Activated effector memory CD4-positive, alpha-beta T cell treated with Interleukin-2 at 50 U/mL for 16 hours (primary cell): ENCODE measurements around the gene SMIM22.
A peak's percentile ranks its signal among the peaks of the same experiment; 100 is the strongest.

Source experiments
- DNase-seq: peaks from one replicate; pipeline ENCODE4 v3.0.0-alpha.2; 2020

Gene SMIM22

GRCh38 chr16:4797805-4798252 is 2.7 kb downstream of the SMIM22 start:
- DNase-seq = no peak

DNA sequence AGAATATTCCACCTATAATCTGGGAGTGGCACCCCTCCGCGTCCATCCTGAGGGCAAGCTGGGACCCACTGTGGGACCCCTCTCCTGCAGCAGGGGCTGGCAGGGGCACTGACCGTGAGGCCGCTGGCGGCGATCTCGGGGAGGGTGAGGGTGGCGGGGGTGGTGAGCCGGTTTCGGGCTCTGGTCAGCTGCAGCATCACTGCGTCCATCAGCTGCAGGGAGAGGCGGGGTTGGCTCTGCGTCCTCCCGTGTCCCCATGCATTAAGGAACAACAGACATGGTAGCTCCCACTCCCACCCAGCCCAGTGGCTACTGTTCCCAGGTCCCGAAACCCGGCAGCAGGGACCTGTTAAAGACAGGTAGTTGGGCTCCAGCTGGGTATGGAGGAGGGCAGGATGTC is 3.3 kb downstream of the SMIM22 start:
- DNase-seq = no peak

GRCh38 chr16:4799171-4799855 is 4.1 kb downstream of the SMIM22 start:
- DNase-seq = no peak

- no peak for DNase-seq
Observed at GRCh38 chr16:4800290-4801041, 5.3 kb downstream of the SMIM22 start.

DNA sequence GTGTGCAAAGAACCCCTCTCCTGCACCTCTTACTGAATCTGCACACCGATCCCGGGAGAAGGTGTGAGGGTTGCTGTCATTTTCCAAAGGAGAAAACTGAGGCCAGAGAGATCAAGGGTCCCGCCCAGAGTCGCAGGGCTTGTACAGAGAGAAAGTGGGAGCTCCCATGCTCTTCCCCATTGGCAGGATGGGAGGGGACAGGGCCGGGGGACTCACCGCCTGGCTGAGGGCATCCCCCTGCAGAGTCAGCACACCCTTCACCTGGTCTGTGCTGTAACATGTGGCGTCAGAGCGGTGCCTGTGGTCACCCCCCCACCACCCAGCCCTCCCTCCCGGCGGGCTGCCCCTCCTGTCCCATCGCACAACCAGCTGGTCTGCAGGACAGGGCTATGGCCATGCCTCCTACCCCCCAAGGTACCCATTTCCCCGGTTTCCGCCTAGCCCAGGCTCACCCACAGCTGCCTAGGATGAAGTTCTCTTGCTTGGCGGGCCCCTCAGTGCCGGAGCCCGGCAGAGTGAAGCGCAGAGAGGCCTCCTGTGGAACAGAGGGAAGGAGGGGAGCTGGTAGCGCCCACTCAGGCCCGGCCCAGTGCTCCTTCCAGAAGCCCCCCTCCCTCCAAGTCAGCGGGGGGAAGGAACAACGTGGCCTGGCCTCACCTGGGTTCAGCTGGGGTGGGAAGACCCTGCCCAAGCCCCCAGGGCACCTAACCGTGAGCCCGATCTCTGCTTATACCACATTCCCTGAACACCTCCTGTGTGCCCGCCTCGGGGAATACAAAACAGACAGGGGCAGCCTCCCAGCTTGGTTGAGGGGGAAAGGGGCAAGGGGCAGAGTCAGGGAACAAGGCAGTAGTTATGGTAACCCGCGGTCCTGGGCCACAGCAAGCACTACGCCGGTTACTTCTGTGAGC is 6.1 kb downstream of the SMIM22 start:
- no peak for DNase-seq

DNA sequence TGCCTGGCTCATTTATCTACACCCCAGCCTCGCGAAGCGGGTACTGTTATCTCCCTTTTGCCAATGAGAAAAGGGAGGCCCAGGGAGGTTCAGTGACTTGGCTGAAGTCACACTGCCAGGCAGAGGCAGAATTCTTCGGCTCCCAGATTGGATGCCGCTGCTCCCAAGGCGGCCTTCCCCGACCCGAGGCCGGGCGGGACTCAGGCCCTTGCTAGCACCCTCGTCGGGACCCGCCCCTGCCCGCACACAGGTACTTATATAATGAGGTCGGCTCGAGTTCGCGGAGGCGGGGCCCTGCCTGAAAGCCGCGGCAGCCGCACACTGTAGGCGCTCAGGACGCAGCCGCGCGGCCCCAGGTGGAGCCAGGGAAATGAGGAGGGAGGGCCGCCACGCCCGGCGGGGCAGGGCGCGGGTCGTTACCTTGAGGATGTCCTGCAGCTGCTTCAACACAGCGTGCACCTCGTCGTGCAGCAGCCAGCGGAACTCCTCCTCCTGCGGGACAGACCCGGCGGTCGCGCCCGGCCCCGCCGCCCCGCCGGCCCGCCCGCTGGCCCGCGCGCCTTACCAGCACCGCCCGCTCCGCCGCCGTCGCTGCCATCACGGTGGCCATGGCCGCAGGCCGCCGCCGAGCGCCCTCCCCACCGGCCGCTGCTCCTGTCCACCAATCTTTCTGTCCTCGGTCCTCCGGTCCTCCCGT is 6.9 kb downstream of the SMIM22 start, which contains the start of gene ROGDI:
Gene ROGDI, minus strand, starts transcription at position 672 of the 697 bp plus-strand sequence. Its CDS starts 62 bp downstream, at position 610.
- peak; percentile 83 for DNase-seq

DNA sequence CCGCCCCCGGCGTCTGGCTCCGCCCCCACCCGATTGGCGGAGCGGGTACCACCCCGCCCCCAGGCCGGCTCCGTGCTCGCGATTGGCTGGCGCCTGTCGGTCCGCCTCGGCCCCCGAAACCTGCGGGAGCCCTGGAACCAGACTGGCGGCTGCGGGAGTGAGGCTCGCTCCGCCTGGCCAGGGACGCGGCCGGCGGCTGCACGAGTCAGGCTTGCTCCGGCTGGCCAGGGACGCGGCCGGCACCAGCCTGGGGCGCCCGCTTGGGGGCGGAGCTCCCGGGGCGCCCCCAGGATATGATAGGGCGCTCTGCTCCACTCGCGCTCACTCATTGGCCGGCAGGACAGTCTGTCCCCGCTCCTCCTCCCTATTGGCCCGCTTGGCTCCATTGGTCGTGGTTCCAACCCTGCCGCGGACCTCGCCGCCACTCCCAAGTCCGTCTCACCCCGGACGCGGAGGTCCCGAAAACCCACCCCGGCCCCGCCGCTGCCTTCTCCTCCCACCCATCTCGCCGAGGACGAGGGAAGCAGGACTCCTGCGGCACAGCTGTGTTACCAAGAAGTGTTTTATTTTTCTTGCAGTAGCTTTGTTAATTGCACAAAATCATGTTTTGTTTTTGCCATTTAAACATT is 7.6 kb downstream of the SMIM22 start:
- DNase-seq = peak; percentile 87

DNA sequence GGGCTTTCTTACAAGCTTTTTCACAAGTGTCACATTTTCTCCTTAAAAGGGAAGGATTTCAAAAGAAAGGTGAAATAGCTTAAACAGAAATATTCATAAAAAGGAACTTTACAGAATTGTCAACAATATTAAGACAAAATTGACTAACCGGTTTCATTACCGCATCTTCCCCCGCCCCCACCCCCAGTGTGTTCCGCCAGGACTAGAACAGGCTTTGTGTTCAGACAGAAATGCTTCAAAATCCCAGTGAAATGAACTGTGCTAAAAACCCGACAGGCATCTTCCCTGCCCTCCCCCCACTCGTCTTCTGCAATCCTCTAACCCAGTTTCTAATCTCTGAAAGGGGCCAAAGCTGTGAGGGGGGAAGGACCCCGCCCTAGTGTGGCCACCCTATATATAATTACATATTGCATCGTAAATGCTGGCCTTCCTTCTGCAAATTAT is 8.3 kb downstream of the SMIM22 start:
- DNase-seq = no peak

DNA sequence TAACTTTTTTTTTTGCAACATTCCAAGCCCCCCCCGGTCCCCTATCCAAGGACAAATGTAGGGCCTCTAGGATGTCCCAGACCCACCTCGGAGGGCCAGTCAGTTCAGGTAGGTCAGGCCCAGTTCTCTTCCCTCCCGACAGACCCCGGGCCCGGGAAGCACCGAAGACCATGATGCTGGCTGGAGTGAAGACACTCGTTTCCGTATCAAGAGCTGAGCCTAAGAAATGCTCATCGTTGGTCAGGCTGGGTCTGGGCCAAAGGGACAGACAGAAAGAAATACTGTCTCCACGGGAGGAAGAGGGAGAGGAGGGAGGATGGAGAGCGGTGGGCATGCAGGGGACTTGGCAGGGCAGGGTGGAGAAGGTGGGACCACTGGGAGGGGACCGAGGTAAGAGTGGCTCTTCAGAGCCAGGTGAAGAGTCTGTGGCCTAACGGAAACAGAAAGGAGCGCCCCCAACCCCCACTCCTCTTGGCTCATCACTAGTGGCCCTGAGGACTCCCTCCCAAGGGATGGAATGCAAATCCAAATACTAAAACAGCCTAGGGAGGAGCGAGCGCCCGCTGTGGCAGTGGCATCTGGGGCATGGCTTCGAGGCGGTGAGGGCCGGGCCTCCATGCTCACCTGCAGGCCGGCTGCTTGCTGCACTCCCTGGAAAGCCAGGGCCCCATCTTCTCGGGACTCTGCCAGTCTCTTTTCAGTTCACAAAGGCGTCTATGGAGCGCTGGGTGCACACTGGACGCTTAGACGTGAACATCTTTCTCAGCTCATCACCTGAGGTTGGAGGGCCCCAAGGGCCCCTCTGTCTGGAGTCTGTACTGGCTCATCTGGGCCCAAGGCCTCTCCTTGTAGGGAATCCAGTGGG is 9.0 kb downstream of the SMIM22 start:
- no peak for DNase-seq

DNA sequence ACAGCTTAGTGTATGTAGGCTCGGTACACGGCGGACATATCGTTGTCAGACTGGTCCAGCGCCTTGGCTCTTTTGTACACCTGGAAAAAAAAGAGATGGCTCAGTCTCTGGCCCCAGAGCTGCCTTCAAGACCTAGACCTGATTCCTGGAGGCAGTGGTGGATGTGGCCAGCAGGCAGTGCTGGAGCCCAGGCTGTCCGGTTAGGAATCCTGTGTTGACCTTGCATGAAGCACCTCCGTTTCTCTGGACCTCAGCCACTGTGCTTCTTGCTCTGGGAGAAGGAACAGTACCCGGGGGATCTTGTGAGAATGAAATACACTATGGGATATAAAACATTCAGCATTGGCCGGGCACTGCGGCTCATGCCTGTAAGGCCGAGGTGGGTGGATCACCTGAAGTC is 10.1 kb downstream of the SMIM22 start:
- DNase-seq = no peak

DNA sequence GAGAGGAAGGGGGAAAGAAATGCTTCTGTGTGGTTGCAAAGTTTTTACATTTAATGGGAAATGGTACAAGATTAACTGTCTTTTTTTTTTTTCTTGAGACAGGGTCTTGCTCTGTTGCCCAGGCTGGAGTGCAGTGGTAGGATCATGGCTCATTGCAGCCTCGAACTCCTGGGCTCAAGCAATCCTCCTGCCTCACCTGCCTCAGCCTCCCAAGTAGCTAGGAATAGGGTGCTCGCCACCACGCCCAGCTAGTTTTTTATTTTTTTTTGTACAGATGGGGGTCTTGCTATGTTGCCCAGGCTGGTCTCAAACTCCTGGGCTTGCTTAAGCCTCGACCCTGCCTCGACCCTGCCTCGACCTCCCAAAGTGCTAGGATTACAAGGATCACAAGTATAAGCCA is 11.1 kb downstream of the SMIM22 start:
- DNase-seq = no peak

GRCh38 chr16:4811242-4811641 is 16.1 kb downstream of the SMIM22 start:
- no peak for DNase-seq

DNA sequence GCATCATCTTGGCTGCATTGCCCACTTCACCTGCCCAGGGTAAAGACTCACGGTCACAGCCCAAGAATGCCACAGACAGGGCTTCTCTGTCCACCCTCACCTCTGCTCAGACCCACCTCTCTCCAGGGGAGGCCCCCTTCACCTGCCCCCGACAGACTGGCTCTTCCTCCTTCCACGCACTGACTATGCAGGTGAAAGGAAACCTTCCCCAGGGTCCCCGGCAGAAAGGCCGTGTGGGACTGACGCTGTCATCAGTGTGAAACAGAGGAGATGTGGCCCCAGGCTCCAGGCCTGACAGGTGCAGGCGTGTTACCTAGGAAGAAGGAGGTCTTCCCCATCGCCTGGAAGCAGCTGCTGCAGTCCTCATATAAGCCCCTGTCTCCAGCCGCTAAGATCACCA is 16.6 kb downstream of the SMIM22 start:
- DNase-seq = no peak

- DNase-seq = no peak
Observed at GRCh38 chr16:4813251-4814003, 18.3 kb downstream of the SMIM22 start.

DNA sequence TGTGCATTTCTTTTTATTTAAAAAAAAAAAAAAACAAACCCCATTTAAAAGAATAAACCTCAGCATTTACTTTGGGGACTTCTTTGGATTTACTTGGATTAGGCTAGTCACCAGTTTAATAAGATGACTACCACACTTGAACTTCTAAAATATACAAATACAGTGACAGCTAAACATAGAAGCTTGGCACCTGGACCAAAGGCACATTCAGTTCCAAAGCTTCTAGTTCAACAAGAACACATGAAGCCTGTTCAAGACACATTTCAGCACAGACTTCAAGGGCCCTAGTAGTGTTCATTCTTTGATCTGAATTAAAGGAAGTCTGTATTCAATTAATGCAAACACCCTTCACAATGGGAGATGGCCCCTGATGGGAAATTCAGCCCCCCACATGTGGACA is 18.9 kb downstream of the SMIM22 start:
- DNase-seq = no peak

DNA sequence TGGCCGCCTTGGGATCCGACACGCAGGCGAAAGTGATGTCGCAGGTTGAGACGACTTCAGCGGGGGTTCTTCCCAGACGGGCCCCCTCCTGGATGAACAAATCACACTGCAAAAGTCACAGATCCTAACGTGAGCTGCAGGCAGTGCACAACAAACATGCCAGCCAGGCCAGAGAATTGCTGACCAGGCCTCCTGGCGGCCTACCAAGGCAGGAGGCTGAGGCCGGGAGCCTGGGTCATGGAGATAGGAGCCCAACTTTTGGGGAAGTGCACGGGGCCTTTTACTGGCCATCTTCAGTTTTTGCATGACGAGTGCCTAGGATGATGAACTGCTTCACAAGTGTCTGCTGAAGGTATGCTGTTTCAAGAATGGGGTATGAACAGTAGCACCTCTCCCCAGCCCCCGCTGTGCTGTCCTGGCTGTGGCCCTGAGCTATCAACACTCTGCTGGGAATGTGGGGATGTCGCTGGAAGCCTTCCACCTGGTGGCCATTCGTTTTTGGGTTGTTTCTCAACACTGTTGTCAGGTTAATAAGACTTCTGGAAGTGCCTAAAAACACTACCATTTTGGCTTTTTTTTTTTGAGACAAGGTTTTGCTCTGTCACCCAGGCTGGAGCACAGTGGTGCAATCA is 19.5 kb downstream of the SMIM22 start:
- DNase-seq = no peak

GRCh38 chr16:4820652-4821051 is 25.5 kb downstream of the SMIM22 start:
- DNase-seq = no peak

GRCh38 chr16:4825196-4825595 is 30.0 kb downstream of the SMIM22 start:
- no peak for DNase-seq

DNA sequence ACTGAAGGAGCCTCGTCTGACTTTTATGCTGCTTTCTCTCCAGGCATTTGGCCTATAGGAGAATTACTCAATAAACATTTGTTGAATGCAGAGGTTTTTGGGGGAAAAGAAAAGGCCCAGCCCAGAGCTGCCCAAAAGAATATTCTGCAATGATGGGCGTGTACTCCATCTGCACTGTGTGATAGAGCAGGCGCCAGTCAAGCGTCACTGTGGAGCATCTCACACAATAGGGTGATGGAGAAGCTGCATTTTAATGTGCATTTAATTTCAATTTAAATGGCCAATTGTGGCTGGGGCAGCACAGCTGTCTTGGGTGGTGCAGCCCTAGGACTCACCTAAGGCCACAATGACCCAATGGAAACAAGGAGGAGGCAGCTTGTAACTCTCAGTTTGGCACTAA is 31.4 kb downstream of the SMIM22 start:
- no peak for DNase-seq

DNA sequence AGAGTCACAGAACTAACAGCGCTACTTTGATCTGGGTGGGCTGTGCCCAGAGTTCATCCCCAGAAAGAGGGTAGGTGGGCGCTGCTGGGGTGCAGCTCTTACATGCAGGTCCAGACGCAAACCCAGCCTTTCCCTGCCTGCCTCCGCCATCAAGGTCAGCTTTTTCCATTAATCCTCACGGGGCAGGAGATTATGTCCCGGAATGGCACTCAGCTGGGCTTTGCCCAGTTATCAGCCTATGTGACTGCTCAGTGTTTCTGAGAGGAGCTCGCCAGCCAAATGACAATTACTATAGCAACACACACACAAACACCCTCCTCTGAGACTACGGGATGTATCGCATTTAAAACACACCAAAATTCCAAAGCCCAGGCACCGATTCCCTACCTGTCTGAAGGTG is 31.8 kb downstream of the SMIM22 start:
- DNase-seq = no peak
